ENCODE results near the gene RAB6B. TPM values are rescaled to one million over a fixed set of nuclear protein-coding genes. Genes with fewer than 3 reads are reported as not detected.

The RAB6B gene
- total and polyA plus RNA-seq, 2 experiments from 2014 or later = 1.2 to 3.9 TPM

DNA sequence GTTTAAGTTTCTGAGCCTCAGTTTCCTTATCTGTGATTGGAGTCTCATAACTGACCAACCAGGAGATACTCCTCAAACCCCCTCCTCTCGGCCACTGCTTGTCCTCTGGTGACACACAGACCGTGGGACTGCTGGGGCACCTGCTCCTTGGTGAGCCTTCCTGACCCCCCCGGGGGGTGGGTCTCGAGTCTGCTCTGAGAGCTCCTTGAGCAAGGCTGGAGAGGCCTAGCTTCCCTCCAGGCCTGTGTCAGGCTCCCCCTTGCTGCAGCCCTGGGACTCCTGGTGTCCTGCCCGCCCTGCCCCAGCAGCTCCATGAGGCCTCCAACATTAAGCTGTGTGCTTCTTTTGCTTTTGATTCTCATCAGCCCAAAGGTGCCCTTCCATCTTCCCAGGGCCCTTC is 62.4 kb downstream of the RAB6B start:
- Histone ChIP-seq H3K4me3 (no peak overlapping the region), H3K4me1 (ENCODE audit: insufficient read depth) (no peaks in the 10 kb centered on the region), H3K36me3 (ENCODE audit: insufficient read depth) (no peaks in the 10 kb centered on the region), H3K27ac (ENCODE audit: low read depth) (no peak overlapping the region), H3K79me2 (replicated peaks; ENCODE audit: insufficient read depth) (no peaks in the 10 kb centered on the region), H2AFZ (no peak overlapping the region), H3K9me2 (ENCODE audit: insufficient read depth) (no peaks in the 10 kb centered on the region), H3K27me3 (ENCODE audit: insufficient read depth) (no peaks in the 10 kb centered on the region), H3F3A (replicated peaks; ENCODE audit: low read depth) (no peaks in the 10 kb centered on the region), H3K4me2 (no peak overlapping the region), H4K20me1 (replicated peaks; ENCODE audit: insufficient read depth) (no peaks in the 10 kb centered on the region)
- no peak for TF ChIP-seq ZNF462 (CRISPR knock-in tag; IDR thresholded peaks at IDR 0.05)
- TF ChIP-seq NANOG (IDR thresholded peaks at IDR 0.05; ENCODE audit: borderline replicate concordance) = no peak
- no peak for TF ChIP-seq POLR2AphosphoS5 (IDR thresholded peaks at IDR 0.05; ENCODE audit: low read depth)
- no peak for TF ChIP-seq EZH2phosphoT487 (IDR thresholded peaks at IDR 0.05; ENCODE audit: unreplicated experiment)
- TF ChIP-seq, protein P1, sequence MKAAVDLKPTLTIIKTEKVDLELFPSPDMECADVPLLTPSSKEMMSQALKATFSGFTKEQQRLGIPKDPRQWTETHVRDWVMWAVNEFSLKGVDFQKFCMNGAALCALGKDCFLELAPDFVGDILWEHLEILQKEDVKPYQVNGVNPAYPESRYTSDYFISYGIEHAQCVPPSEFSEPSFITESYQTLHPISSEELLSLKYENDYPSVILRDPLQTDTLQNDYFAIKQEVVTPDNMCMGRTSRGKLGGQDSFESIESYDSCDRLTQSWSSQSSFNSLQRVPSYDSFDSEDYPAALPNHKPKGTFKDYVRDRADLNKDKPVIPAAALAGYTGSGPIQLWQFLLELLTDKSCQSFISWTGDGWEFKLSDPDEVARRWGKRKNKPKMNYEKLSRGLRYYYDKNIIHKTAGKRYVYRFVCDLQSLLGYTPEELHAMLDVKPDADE (IDR thresholded peaks at IDR 0.05) = no peak
- TF ChIP-seq STAT1 (IDR thresholded peaks at IDR 0.05; ENCODE audit: unreplicated experiment) = no peak
- no peak for TF ChIP-seq REST (IDR thresholded peaks at IDR 0.05; ENCODE audit: unreplicated experiment)
- TF ChIP-seq CREB1 (CRISPR knock-in tag; IDR thresholded peaks at IDR 0.05; ENCODE audit: low read depth) = no peak
- no peak for TF ChIP-seq ZNF114 (CRISPR knock-in tag; IDR thresholded peaks at IDR 0.05)
- no peak for TF ChIP-seq EZH2 (IDR thresholded peaks at IDR 0.05; ENCODE audit: low read depth, unreplicated experiment)
- TF ChIP-seq JUNB (IDR thresholded peaks at IDR 0.05; ENCODE audit: unreplicated experiment) = no peak
- Mint-ChIP-seq H3K27ac (no peak overlapping the region), H3K4me3 (no peak overlapping the region), H3K36me3 (ENCODE audit: low read depth) (no peaks in the 10 kb centered on the region; the same call in 2 of the 3 replicates), H3K27me3 (ENCODE audit: insufficient read depth, low read depth, poor library complexity) (peaks cover 3% of the 10 kb centered on the region), H3K9me3 (no peaks in the 10 kb centered on the region), H3K4me1 (peaks cover 3% of the 10 kb centered on the region; the same call in 1 of the 3 replicates)
- DNase-seq (ENCODE audit: low spot score) (no peak), ATAC-seq (no peak)
